UCSD-AML1 (cell line): Measurements from ENCODE around the gene MYOZ2.
A peak's percentile ranks its signal among the peaks of the same experiment; 100 is the strongest.

Source experiments
- DNase-seq: peaks from one replicate; lab custom pipeline; 2025; ENCODE audit not compliant: unreplicated experiment; lab: John Stamatoyannopoulos, UW

Gene MYOZ2

DNA sequence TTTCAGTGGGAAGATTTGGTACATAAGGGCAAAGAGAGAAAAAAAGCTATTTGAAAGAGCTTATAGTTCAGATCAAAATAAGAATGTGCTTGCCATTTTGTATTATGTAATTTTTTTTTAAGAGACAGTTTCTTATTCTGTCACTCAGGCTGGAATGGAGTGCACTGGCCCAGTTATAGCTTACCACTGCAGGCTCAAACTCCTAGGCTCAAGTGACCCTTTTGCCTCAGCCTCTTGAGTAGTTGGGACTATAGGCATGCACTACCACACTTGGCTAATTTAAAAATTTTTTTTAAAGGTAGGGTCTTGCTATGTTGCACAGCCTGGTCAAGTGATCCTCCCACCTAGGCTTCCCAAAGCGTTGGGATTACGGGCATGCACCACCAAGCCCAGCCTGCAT, 54.7 kb downstream of the MYOZ2 start:
- no peak for DNase-seq

- no peak for DNase-seq
These were observed 55.9 kb downstream of the MYOZ2 start for GRCh38 chr4:119191505-119191904.

- no peak for DNase-seq
These were observed 62.2 kb downstream of the MYOZ2 start for GRCh38 chr4:119197772-119198212.

- DNase-seq: no peak
These were observed 69.3 kb downstream of the MYOZ2 start for GRCh38 chr4:119204916-119205315.

GRCh38 chr4:119205690-119206089, 70.1 kb downstream of the MYOZ2 start:
- no peak for DNase-seq

DNA sequence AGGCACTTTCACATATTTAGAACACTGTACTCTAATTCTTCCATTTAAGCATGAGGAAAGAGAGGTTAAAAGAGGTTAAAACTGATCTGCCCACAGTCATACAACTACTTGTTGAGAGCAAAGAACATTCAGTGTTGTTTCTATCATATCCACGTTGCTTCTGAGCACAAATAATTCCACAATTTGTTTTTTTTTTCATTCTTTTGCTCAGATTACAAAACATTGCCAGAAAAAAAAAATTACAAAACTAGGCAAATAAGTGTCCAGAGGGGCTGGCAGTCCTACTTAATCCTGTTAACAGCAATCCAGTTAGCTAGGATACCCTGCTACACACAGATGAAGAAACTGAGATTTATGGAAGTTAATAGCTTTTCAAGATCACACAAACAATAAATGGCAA, 70.5 kb downstream of the MYOZ2 start:
- no peak for DNase-seq

GRCh38 chr4:119207051-119207450, 71.4 kb downstream of the MYOZ2 start:
- DNase-seq: no peak

- DNase-seq: no peak
These were observed 73.4 kb downstream of the MYOZ2 start for GRCh38 chr4:119209077-119209476.

GRCh38 chr4:119209586-119209985, 74.0 kb downstream of the MYOZ2 start:
- DNase-seq: no peak

GRCh38 chr4:119210775-119211174, 75.1 kb downstream of the MYOZ2 start:
- DNase-seq: no peak

DNA sequence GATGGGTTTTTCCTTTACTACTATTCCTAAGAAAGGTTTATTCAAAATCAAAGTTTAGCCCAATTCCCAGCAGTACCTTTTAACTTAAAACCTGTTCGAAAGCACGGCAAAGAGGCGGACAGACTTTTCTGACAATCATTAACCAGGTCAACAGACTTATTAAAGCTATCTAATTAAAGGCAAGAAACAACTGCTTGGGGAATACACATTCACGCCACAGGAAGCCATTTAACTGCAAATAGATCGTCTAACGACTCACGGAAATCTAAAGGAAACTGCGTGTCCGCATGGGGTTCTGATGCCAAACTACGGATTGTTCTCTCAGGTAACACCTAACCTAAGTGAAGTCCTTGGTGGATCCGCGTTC, 76.2 kb downstream of the MYOZ2 start:
- DNase-seq: no peak

GRCh38 chr4:119212234-119212963, 76.8 kb downstream of the MYOZ2 start, which contains the start of gene USP53:
Gene USP53 (plus strand): TSS chr4:119212713. CDS start chr4:119239760, 27,047 bp downstream.
- peak; percentile 97 for DNase-seq

GRCh38 chr4:119212964-119213606, 77.5 kb downstream of the MYOZ2 start:
- peak; percentile 87 for DNase-seq

GRCh38 chr4:119218093-119218492, 82.5 kb downstream of the MYOZ2 start:
- DNase-seq: no peak

GRCh38 chr4:119221412-119221811, 85.8 kb downstream of the MYOZ2 start:
- no peak for DNase-seq

- DNase-seq: no peak
These were observed 92.1 kb downstream of the MYOZ2 start for GRCh38 chr4:119227690-119228089.

DNA sequence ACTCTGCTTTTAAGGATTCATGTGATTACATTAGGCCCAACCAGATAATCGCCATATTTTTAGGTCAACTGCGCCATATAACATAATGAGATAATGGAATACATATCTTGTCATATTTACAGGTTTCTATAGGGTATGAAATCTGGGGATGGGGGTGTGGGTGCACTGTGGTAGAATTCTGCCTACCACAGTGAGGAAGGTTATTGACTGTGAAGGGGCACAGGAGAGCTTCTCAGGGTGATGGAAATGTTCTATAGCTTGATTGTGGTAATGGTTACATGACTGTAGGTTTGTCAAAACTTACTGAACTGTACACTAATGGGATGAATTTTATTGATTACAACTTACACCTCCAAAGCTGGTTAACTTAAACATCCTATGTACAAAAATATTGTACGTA, 92.8 kb downstream of the MYOZ2 start:
- DNase-seq: no peak

DNA sequence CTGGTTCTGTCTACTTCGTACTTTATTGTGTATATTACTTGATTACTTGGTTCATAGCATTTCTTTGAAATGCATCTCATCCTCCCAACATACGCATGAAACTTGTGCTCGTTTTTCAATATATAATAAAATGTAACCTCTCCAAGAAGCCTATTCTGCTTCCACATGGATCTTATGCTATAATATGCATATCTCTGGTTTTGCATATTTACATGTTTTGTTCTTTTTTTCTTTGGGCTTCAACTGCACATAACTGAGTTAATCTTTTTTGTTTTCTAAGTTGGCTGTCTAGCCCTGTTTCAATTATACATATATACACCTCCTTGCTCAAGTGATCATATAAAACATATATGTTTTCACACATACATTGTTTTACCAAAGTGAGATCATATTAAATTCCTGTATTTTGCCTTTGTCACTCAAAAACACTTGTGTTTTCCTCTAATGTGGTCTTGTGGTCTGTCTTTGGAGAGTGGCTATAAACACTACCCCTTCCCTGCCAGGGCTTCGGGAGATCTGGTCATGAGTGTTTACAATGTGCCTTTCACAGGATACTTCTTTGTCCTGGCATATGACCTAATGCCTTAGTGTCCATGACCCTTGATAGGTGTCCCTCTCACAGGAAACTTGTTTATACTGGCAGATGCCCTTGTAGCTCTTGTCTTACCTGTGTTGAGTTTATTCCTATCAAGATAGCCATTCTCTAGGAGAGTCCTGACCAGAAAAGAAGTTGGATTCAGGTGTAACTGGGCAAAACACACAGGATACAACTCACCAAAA, 94.5 kb downstream of the MYOZ2 start:
- no peak for DNase-seq

DNA sequence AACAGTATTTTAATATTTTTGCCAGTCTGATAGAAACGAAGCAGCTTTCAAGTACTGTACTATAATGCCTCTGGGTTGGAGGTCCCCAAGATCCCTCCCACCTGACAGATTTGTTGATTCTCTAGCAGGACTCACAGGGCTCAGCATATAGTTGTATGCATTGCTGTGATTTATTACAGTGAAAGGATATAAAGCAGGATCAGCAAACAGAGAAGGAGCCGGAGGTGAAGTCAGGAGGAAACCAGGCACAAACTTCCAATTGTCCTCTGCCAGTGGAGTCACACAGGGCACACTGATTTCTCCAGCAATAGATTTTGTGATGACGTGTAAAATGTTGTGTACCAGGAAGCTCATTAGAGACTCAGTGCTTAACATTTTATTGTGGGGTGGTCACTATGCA, 95.9 kb downstream of the MYOZ2 start:
- DNase-seq: no peak

GRCh38 chr4:119232286-119232685, 96.7 kb downstream of the MYOZ2 start:
- no peak for DNase-seq

DNA sequence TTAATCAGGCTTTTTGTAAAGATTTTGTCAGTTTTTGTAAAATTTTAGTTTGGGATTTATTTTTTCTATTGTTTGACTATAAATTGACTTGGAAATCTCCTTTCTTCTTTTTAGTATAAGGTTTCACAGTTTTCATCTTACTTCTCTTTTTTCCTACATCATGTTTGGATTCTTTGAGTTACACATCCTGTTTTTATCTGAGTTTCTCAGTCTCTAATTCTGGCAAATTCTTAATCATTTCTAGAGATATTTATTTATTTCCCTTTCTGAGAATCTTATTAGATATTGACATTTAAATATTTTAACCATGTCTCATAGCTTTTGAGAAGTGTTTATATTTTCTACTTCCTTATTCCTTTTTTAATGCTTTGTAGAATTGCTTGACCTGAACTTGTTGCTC, 97.6 kb downstream of the MYOZ2 start:
- no peak for DNase-seq

DNA sequence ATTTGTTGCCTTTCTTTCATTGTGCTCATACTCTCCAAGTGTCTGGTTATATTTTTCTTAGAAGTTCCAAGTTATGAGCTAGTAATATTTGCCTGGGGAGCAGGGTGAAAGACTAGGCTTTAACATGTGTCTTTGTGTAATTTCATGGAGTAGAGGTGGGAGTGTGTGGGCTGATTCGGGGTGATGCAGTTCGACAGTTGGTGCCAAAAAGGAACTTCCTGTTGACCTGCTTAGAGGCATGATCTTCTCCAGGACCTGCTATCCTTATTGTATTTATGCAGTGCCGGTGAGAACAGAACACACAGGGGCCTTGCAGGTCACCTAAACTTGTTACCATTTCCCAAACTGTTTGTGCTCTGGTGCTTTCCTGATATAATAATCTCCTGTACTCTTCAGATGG, 98.1 kb downstream of the MYOZ2 start:
- peak; percentile 17 for DNase-seq
